ENCODE measurements around the gene COX7A2L.
A peak's percentile ranks its signal among the peaks of the same experiment; 100 is the strongest.
"Not testable (repeated sequence)": the region's sequence is repeated elsewhere in the genome, so short reads cannot be mapped to it uniquely, and the experiment has no call there.

Gene COX7A2L

DNA sequence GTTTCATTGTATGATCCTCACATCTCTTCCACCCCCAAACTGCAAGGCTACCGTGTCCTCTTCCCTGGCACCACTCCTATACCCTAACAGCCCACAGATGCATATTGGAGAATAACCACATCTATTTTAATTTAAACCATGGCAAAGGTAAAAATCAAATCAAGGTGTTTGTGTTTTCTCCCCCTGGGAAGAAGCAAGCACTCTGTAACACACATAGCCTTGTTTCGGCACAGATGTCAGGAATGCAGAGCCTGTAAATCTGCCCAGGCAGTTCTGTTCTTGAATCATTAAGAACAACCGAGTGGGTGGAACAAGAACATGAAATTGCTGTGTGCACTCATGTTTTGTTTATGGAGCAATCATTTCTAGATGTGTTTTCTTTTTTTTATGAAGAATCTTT is 6.8 kb upstream of the COX7A2L start:
- no peak for DNase-seq (ENCODE audit: low read depth, low spot score)

GRCh38 chr2:42366411-42366810 is 5.4 kb upstream of the COX7A2L start:
- no peak for DNase-seq (ENCODE audit: low read depth, low spot score)

GRCh38 chr2:42364658-42365057 is 3.6 kb upstream of the COX7A2L start:
- no peak for DNase-seq (ENCODE audit: low read depth, low spot score)

- no peak for DNase-seq (ENCODE audit: low read depth, low spot score)
Observed at GRCh38 chr2:42363413-42363812, 2.4 kb upstream of the COX7A2L start.

- DNase-seq (ENCODE audit: low read depth, low spot score) = no peak
Observed at GRCh38 chr2:42361728-42362283, 789 bp upstream of the COX7A2L start.

- DNase-seq (ENCODE audit: low read depth, low spot score) = no peak
Observed at GRCh38 chr2:42360493-42360889, 526 bp downstream of the COX7A2L start.

DNA sequence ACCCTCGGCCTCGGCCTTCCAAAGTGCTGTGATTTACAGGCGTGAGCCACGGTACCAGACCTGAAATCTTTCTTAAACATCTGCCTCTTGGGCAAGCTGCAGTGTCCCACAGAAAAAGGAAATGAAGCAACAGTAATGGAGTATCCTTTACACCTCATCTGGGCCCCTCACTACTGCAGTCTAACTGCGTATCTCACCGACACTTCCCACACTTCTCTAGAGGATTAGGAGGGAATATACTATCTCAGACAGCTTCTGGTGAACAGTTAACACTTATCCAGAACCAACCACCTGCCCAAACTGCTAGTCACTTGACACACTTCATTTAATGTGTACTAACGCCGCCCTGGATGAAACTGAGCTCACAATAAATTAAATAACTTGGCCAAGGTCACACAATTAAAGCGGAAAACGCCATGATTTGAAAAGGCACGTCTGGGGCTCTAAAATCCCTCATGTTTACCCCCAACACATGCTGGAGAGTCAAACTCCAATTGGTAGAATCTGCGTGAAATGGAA is 993 bp downstream of the COX7A2L start:
- DNase-seq (ENCODE audit: low read depth, low spot score) = no peak

DNA sequence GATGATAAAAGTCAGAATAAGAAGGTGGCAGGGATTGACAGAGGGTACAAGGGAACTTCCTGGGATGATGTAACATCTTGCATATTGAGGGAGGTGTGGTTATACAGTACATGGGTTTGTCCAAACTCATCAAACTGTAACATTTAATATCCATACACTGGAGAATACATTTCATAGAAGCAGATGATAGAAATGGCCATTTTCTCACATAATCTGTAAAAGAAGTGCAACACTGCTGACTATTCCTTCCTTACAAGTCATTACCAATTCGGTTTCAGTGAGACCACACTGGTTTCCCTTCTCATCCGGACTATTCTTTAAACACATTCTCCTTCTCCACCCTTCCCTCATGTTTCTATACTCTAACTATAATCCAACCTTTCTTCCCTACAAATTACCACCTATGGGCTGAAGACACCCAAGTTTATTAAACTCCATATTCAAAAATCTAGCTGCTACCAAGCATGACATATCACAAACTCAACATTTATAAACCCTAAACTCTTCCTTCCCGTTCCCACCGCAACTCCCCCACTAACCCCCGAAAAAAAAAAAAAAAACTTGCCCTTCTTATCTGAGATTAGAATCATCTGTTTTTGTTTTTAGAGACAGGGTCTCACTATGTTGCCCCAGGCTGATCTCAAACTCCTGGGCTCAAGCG is 1.6 kb downstream of the COX7A2L start:
- DNase-seq (ENCODE audit: low read depth, low spot score) = no peak

DNA sequence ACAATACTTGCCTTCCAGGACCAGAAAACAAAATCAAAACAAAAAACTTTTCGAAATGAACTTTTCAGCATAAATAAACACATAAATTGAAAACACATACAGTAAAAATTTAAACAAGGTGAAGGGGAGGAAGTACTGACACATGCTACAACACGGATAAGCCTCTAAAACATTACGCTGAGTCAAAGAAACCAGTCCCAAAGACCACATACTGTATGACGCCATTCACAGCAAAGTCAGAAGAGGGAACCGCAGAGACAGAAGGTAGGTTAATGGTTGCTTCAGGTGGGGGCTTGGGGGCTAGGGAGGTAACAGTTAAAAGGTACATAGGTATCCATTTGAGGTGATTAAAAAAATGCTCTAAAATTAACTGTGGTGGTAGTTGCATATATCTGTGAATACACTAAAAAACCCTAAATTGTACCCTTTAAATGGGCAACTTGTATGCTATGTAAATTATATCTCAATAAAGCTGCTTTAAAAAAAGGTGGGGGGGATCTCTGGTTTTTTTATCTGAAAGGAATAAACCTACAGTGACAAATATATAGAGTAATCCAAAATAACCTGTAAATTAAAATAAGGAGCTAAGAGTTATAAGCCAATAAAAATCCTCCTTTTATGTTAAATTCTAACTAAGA is 7.1 kb downstream of the COX7A2L start:
- no peak for DNase-seq (ENCODE audit: low read depth, low spot score)

DNA sequence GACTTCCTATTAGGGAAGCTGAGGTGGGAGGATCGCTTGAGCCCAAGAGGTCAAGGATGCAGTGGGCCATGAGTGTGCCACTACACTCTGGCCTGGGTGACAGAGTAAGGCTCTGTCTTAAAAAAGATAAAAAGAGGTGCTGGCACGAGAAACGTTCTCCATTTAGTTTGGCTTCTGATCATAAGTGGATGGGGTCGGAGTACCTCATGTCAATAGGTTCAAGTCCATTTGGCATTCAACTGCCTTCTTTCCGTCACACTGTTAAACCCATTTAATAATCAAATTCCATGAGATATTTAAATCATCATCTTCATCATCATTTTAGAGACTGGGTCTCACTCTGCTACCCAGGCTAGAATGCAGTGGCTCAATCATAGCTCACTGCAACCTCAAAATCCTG is 9.2 kb downstream of the COX7A2L start:
- no peak for DNase-seq (ENCODE audit: low read depth, low spot score)

GRCh38 chr2:42350434-42351063 is 10.5 kb downstream of the COX7A2L start:
- DNase-seq (ENCODE audit: low read depth, low spot score) = no peak

GRCh38 chr2:42348113-42348805 is 12.8 kb downstream of the COX7A2L start:
- no peak for DNase-seq (ENCODE audit: low read depth, low spot score)

DNA sequence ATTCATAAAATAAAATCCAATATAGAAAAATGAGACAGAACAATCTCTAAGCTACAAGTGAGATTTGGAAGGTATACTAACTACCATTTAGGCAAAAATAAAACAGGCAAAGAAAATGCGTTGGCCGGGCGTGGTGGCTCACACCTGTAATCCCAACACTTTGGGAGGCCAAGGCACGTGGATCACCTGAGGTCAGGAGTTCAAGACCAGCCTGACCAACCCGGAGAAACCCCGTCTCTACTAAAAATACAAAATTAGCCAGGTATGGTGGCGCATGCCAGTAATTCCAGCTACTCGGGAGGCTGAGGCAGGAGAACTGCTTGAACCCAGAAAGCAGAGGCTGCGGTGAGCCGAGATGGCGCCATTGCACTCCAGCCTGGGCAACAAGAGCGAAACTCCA is 13.5 kb downstream of the COX7A2L start:
- DNase-seq (ENCODE audit: low read depth, low spot score) = not testable (repeated sequence)

GRCh38 chr2:42346856-42347255 is 14.2 kb downstream of the COX7A2L start:
- DNase-seq (ENCODE audit: low read depth, low spot score) = not testable (repeated sequence)

- DNase-seq (ENCODE audit: low read depth, low spot score) = no peak
Observed at GRCh38 chr2:42345986-42346385, 15.0 kb downstream of the COX7A2L start.

GRCh38 chr2:42342795-42343241 is 18.2 kb downstream of the COX7A2L start:
- DNase-seq (ENCODE audit: low read depth, low spot score) = no peak

DNA sequence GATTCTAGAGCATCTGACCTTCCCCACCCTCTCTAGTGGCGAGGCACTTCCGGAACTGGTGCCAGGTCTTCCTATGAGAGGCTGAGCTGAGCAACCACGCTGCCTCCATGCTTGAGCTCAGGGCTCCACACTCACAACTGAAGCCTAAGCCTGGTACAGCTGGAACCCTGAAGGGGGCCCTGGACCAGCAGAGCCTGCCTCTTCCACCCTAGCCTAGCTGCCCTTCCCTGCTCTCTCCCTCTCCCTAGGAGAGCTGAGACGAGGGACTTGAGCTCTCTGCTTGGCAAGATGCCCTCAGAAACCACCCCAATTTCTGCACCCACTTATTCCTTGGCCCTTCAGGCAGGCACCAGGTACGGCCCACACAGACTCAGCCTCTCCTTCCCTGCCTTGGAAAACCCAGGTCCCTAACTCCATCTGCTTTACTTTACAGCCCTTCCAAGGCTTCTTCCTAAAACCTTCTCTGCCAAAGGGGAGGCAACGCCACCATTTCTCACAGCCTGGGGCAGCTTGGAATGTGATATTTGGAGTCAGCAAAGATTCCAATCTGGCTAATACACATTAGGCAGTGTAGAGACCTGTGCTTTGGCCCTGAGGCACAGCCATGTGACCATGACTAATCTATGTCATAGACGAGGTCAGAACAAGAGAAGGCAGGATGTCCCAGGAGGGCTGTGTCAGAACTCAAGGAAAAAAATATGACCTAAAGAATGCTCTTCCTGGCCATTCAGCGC is 18.8 kb downstream of the COX7A2L start:
- DNase-seq (ENCODE audit: low read depth, low spot score) = peak; percentile 37

DNA sequence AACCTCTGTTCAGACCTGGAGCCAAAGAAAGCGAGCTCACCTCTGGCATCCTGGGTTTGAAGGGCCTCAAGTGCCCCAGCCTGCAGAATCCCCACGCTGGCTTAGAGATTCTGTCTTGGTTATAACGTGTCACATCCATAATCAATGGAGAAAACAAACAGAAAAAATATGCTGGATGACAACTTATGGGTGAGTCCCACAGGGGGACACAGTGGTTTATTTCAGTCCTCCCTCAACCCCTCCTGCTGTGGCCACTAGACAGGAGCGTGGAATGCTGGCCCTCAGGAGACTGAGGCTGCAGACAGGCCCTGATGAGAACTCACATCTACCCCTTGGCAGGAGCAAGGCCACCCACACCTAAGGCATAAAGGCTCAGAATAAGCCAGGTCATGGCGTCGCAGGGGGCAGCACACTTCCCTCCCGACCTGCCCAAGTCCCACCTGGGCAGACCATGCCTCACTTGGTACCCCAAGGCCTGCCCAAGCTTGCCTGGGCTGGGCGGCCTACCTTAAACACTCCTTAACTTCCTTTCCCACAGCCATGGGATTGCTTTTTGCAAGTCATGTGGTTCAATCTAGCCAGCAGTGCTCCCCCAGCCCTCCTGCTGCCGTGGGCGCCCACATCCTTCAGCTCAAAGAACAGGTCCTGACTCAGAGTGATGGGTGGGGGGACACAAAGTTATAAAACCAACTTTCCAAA is 19.9 kb downstream of the COX7A2L start:
- no peak for DNase-seq (ENCODE audit: low read depth, low spot score)

DNA sequence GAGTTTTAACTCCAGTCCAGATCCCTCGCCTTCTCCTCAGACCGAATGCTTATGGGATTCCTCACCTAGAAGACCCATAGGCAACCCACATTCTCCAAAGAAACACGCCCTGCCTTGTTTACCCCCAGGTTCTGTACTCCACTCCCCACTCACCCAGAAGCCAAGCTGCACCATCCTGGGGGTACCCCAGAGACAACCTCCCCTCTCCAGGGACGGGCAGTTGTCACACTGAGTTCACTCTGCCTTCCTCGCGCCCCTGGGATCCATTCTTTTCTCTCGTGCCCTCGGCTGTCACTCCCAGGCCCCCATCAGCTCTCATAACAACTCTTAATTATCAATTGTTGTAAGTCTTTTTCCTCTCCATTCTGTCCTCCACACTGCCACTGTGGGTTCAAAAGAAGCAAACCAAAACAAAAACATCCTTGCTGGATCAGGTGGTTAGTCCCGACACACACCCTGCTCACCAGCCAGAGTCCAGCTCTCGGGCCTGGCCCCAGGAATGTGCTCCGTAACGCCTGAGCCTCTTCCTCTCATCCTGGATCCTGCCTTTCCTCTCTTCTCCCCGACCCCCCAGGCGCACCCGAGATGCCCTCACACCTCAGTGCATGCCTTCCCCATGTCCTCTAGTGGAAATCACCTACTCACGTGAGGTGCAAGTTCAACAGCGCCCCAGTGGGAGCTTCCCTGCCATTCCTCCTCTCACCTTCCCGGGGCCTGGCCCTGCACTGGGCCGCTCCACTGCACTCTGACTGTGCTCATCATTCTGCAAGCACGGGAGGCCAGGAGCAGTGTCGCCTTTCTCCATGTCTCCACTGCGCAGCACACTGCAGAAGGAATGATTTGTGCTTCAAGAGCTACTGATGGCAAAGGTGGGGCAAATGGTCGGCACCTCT is 20.7 kb downstream of the COX7A2L start:
- no peak for DNase-seq (ENCODE audit: low read depth, low spot score)
